ENCODE measurements around the gene SLIT3. TPM values are rescaled to one million over a fixed set of nuclear protein-coding genes. Genes with fewer than 3 reads are reported as not detected.

Gene SLIT3
- total and polyA plus RNA-seq, 4 donors, result 4.6 to 48.5 (median 19.8) TPM

DNA sequence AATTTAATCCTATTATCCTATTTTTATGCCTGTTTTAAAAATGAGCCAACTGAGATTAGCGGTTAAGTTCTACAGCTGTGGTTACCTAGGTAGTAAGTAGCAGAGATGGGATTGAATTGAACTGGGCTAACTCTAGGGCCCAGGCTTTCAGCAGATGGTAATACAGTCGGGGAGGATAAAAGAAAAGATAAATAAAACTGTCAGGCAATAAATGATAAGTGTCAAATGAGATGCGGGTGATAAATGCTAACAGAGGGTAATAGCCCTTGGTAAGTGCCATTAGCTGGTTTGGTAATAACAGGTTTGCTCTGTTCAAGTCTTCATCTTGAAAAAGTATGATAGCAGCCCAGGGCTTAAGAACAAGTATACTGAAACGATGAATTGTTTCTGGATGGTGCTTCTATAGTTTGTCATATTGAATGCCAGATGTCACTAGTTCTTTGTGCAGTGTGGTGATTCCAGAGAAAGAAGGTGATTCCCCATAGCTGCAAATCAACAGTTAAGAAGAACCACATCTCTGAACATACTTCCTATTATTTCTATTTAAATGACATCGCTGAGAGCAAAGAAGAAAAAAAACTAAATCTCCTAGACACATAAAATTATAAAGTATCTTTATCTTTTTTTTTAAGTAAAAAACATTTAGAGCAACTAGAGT is 360.9 kb downstream of the SLIT3 start:
- H3K27me3 ChIP-seq (ENCODE audit: control insufficient read depth in 3 of 3, insufficient read depth in 3 of 3, low read length in 2 of 3), result no peaks in the 10 kb centered on the region
- WGBS, 2 donors, result 70 to 76% methylated on average over 5 of the region's 5 CpGs
- no peaks in the 10 kb centered on the region for H3K9me3 ChIP-seq (ENCODE audit: control insufficient read depth in 4 of 4, insufficient read depth in 3 of 4, low read length in 3 of 4)
- ATAC-seq (ENCODE audit: insufficient read depth, low FRiP score) (no peak), DNase-seq (no peak)
- no peaks in the 10 kb centered on the region for H3K36me3 ChIP-seq (ENCODE audit: control insufficient read depth in 4 of 4, insufficient read depth in 4 of 4, low read length in 4 of 4)
- H3K4me1 ChIP-seq (ENCODE audit: control insufficient read depth in 5 of 5, insufficient read depth in 5 of 5, low read length in 5 of 5), result peaks cover 0 to 26% (median 3%) of the 10 kb centered on the region in 5 donors
- no peak overlapping the region for H3K4me3 ChIP-seq
- H3K9ac ChIP-seq (ENCODE audit: insufficient read depth in 1 of 2, low read length in 2 of 2), result no peak overlapping the region
- H3K27ac ChIP-seq (ENCODE audit: low read depth in 1 of 2, low read length in 1 of 2), result no peak overlapping the region
- TF ChIP-seq, protein P1, sequence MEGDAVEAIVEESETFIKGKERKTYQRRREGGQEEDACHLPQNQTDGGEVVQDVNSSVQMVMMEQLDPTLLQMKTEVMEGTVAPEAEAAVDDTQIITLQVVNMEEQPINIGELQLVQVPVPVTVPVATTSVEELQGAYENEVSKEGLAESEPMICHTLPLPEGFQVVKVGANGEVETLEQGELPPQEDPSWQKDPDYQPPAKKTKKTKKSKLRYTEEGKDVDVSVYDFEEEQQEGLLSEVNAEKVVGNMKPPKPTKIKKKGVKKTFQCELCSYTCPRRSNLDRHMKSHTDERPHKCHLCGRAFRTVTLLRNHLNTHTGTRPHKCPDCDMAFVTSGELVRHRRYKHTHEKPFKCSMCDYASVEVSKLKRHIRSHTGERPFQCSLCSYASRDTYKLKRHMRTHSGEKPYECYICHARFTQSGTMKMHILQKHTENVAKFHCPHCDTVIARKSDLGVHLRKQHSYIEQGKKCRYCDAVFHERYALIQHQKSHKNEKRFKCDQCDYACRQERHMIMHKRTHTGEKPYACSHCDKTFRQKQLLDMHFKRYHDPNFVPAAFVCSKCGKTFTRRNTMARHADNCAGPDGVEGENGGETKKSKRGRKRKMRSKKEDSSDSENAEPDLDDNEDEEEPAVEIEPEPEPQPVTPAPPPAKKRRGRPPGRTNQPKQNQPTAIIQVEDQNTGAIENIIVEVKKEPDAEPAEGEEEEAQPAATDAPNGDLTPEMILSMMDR (IDR thresholded peaks at IDR 0.05; ENCODE audit: control extremely low read depth, extremely low read depth), result no peak

DNA sequence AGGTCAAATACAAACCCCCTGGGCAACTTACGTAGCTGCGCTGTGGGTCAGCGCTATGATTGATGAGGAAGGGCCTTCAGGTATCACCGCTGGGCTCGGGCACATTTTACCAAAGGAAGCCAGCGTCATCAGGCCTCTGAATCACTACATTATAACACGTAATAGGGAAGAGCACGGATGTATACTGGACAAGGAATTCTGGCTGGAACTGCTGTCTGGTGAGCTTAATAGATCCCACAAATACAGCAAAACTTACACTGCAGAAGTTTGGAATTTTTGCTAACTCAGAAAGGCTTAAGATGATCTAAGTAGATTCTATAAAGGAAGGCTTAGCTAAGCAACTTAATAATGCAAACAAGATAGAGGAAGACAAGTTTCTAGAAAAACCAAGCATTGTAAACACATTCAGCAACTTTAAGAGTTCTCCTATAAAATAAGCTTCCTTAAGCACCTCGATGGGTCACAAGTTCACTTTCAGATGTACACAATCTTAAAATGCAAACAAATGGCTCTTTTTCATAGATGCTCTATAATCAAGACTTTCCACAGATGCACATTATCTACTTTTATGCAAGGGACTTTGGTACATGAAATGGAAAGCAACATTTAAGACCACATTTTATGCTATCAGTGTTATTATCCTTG is 361.7 kb downstream of the SLIT3 start:
- DNase-seq (peak in 1 of 3 donors; percentile 50), ATAC-seq (ENCODE audit: insufficient read depth, low FRiP score) (no peak)
- TF ChIP-seq, protein P1 (IDR thresholded peaks at IDR 0.05; ENCODE audit: control extremely low read depth, extremely low read depth), result no peak
- H3K27ac ChIP-seq (ENCODE audit: low read depth in 1 of 2, low read length in 1 of 2), result no peak overlapping the region
- no peaks in the 10 kb centered on the region for H3K9me3 ChIP-seq (ENCODE audit: control insufficient read depth in 4 of 4, insufficient read depth in 3 of 4, low read length in 3 of 4)
- no peaks in the 10 kb centered on the region for H3K27me3 ChIP-seq (ENCODE audit: control insufficient read depth in 3 of 3, insufficient read depth in 3 of 3, low read length in 2 of 3)
- H3K4me3 ChIP-seq, result no peak overlapping the region
- H3K9ac ChIP-seq (ENCODE audit: insufficient read depth in 1 of 2, low read length in 2 of 2), result no peak overlapping the region
- H3K4me1 ChIP-seq (ENCODE audit: control insufficient read depth in 5 of 5, insufficient read depth in 5 of 5, low read length in 5 of 5), result peaks cover 0 to 26% (median 1%) of the 10 kb centered on the region in 5 donors
- 81 to 92% methylated on average over 9 of the region's 9 CpGs for WGBS, 2 donors
- H3K36me3 ChIP-seq (ENCODE audit: control insufficient read depth in 4 of 4, insufficient read depth in 4 of 4, low read length in 4 of 4), result no peaks in the 10 kb centered on the region

DNA sequence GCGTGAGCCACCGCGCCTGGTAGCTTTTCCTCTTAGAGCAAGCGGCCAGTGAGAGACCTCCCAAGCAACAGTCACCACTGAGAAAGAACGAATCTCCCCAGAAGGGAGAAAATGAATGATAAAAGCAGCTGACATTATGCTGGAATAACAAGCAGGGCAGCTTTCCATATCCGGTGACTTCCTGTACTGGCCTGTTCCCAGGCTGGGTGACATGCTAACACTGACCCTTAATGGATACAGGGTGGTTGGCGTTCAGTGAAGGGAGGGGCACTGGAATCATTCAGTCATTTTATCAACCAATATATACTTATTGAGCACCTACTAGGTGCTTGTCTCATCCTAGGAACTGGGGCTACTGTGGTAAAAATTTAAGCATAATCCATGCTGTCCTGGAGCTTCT is 364.4 kb downstream of the SLIT3 start:
- TF ChIP-seq, protein P1 (IDR thresholded peaks at IDR 0.05; ENCODE audit: control extremely low read depth, extremely low read depth), result no peak
- Histone ChIP-seq H3K27ac (ENCODE audit: low read depth in 1 of 2, low read length in 1 of 2) (no peak overlapping the region), H3K4me3 (no peak overlapping the region), H3K36me3 (ENCODE audit: control insufficient read depth in 4 of 4, insufficient read depth in 4 of 4, low read length in 4 of 4) (no peaks in the 10 kb centered on the region), H3K4me1 (ENCODE audit: control insufficient read depth in 5 of 5, insufficient read depth in 5 of 5, low read length in 5 of 5) (peaks cover 0 to 10% (median 2%) of the 10 kb centered on the region in 5 donors), H3K9ac (ENCODE audit: insufficient read depth in 1 of 2, low read length in 2 of 2) (no peak overlapping the region), H3K9me3 (ENCODE audit: control insufficient read depth in 4 of 4, insufficient read depth in 3 of 4, low read length in 3 of 4) (no peaks in the 10 kb centered on the region), H3K27me3 (ENCODE audit: control insufficient read depth in 3 of 3, insufficient read depth in 3 of 3, low read length in 2 of 3) (peaks cover 0 to 3% (median 0%) of the 10 kb centered on the region in 3 donors)
- ATAC-seq (ENCODE audit: insufficient read depth, low FRiP score) (no peak), DNase-seq (peak in 1 of 3 donors; percentile 17)
- 83 to 95% methylated on average over 7 of the region's 7 CpGs for WGBS, 2 donors
